ENCODE measurements around the gene ARHGAP42. TPM values are rescaled to one million over a fixed set of nuclear protein-coding genes. Genes with fewer than 3 reads are reported as not detected.

ARHGAP42 gene
- total and polyA plus RNA-seq, 10 of the 15 experiments (the other 5 are each of a cell fraction or from before 2014, with no cell fraction given) = 1.8 to 6.3 (median 3.2) TPM

DNA sequence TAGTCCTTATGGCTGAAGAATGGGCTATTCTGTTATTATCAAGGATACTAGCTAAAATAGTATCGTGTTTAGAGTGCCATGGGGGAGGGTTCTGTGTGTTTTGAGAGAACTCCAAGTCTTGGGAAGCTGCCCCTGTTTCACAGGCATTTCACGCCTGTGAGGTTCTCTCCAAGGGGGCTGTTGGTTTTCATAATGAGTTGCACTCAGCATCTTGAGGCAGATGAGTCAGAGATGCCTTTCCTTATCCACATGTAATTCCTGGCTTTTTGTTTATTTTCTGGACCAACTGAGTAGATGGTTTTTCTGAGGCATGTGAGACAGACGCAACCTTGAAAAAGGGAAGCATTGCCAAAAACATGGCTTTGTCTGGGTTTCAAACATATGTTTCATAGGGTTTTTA is 203.7 kb downstream of the ARHGAP42 start:
- in situ Hi-C loops (cut with MboI) (no loop called here), intact Hi-C loops (cut with micrococcal nuclease; ENCODE audit: unreplicated experiment) (no loop called here)
- no peak for ATAC-seq
- H4K20me1 ChIP-seq (ENCODE audit: control insufficient read depth, insufficient read depth) = no peaks in the 10 kb centered on the region
- POLR2A ChIA-PET = no interaction called here
- WGBS (ENCODE audit: insufficient coverage, insufficient replicate concordance, low lambda C conversion rate, missing lambda C conversion rate) = 52% methylated on average over 3 of the region's 3 CpGs
- no peaks in the 10 kb centered on the region for H3K4me1 ChIP-seq (ENCODE audit: control insufficient read depth, insufficient read depth, low read length)
- H3K4me3 ChIP-seq = no peak overlapping the region
- no peak for DNase-seq (ENCODE audit: low read depth, low spot score)
- no peaks in the 10 kb centered on the region for H3K27me3 ChIP-seq (replicated peaks in 1 of 2; ENCODE audit: control insufficient read depth in 2 of 2, insufficient read depth in 2 of 2, low read length in 1 of 2)
- H3K79me2 ChIP-seq (ENCODE audit: control insufficient read depth, insufficient read depth, low read length) = no peaks in the 10 kb centered on the region
- no peaks in the 10 kb centered on the region for H3K9me3 ChIP-seq (replicated peaks; ENCODE audit: control insufficient read depth, insufficient read depth, low read length)
- H2AFZ ChIP-seq (ENCODE audit: control insufficient read depth, low read depth, low read length) = no peak overlapping the region
- SMC1A ChIA-PET (ENCODE audit: uncharacterized antibody, unreplicated experiment) = no interaction called here
- CTCF ChIA-PET = interaction anchor here (0.7 kb wide), 1 partner anchor 143 kb away, joined by 3 read pairs; no protein-coding TSS in a partner anchor
- no peak for FAIRE-seq
- H3K27ac ChIP-seq (ENCODE audit: control insufficient read depth, insufficient read depth) = no peak overlapping the region
- RAD21 ChIA-PET (ENCODE audit: unreplicated experiment) = no interaction called here
- no TSS peak for BruUV-seq (replicated peaks)
- H3K4me2 ChIP-seq (ENCODE audit: control insufficient read depth, insufficient read depth) = no peak overlapping the region
- no peaks in the 10 kb centered on the region for H3K36me3 ChIP-seq (ENCODE audit: control insufficient read depth in 2 of 2, insufficient read depth in 2 of 2, low read length in 1 of 2)
- TF ChIP-seq ZNF217 (IDR thresholded peaks at IDR 0.05) (no peak), POU2F2 (IDR thresholded peaks at IDR 0.05; ENCODE audit: borderline replicate concordance, low read depth, low read length) (no peak), NR2C1 (IDR thresholded peaks at IDR 0.05) (no peak), CBFB (IDR thresholded peaks at IDR 0.05; ENCODE audit: low read depth) (no peak), TBL1XR1 (IDR thresholded peaks at IDR 0.05; ENCODE audit: low read depth, low read length) (no peak), ZNF622 (IDR thresholded peaks at IDR 0.05) (no peak)
- TF ChIP-seq, protein P1, sequence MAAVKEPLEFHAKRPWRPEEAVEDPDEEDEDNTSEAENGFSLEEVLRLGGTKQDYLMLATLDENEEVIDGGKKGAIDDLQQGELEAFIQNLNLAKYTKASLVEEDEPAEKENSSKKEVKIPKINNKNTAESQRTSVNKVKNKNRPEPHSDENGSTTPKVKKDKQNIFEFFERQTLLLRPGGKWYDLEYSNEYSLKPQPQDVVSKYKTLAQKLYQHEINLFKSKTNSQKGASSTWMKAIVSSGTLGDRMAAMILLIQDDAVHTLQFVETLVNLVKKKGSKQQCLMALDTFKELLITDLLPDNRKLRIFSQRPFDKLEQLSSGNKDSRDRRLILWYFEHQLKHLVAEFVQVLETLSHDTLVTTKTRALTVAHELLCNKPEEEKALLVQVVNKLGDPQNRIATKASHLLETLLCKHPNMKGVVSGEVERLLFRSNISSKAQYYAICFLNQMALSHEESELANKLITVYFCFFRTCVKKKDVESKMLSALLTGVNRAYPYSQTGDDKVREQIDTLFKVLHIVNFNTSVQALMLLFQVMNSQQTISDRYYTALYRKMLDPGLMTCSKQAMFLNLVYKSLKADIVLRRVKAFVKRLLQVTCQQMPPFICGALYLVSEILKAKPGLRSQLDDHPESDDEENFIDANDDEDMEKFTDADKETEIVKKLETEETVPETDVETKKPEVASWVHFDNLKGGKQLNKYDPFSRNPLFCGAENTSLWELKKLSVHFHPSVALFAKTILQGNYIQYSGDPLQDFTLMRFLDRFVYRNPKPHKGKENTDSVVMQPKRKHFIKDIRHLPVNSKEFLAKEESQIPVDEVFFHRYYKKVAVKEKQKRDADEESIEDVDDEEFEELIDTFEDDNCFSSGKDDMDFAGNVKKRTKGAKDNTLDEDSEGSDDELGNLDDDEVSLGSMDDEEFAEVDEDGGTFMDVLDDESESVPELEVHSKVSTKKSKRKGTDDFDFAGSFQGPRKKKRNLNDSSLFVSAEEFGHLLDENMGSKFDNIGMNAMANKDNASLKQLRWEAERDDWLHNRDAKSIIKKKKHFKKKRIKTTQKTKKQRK (IDR thresholded peaks at IDR 0.05; ENCODE audit: low read depth, low read length) = no peak
- no peak overlapping the region for H3K9ac ChIP-seq (ENCODE audit: control insufficient read depth, insufficient read depth, low read length)

Measured in GM12878 (cell line).